IMR-90 (cell line): Measurements from ENCODE around the gene UCP3. TPM values are rescaled to one million over a fixed set of nuclear protein-coding genes. Genes with fewer than 3 reads are reported as not detected.
A peak's percentile ranks its signal among the peaks of the same experiment; 100 is the strongest.

Experiments used
- ATAC-seq: fragments of 200-7000 bp; cut with Tn5 transposase; 2 replicates; pipeline ENCODE4 v1.9.1; 2020; ENCODE audit warnings: low read depth, mild to moderate bottlenecking, moderate library complexity
- BruUV-seq: library from RNA; stranded (reverse); fragments of 400-500 nt; replicated peaks from 2 replicates; lab custom pipeline; 2021; lab: Mats Ljungman, UMichigan
- CTCF ChIA-PET: fragments of 300-600 bp; formaldehyde crosslinking; extraction: SDS; loops from one replicate; lab custom pipeline; 2021; ENCODE audit warnings: antibody characterized with exemption; lab: Yijun Ruan, JAX
- POLR2A ChIA-PET: fragments of 300-600 bp; sonication (Branson Sonifier 250); formaldehyde crosslinking; loops from one replicate; lab custom pipeline; 2022; ENCODE audit warnings: antibody characterized with exemption; ENCODE audit not compliant: unreplicated experiment; lab: Charles Lee
- DNase-seq: peaks from one replicate; pipeline ENCODE4 v3.0.0; 2013
- H2AFZ ChIP-seq: replicated peaks from 2 replicates; pipeline ENCODE3; 2013; ENCODE audit warnings: low read length, mild to moderate bottlenecking; ENCODE audit not compliant: poor library complexity
- H2AK5ac ChIP-seq: 2 replicates; pipeline ENCODE4 v1.6.1; 2013; ENCODE audit warnings: low read depth, low read length, inconsistent platforms
- H2AK9ac ChIP-seq: replicated peaks from 2 replicates; pipeline ENCODE3; 2013; ENCODE audit warnings: mild to moderate bottlenecking, low read depth, low read length, moderate library complexity; ENCODE audit not compliant: poor library complexity
- H2BK120ac ChIP-seq: 2 replicates; pipeline ENCODE4 v1.6.1; 2013; ENCODE audit warnings: low read depth, low read length, inconsistent platforms
- H2BK15ac ChIP-seq: 3 replicates; pipeline ENCODE4 v1.6.1; 2013; ENCODE audit warnings: low read depth, low read length, inconsistent platforms
- H2BK20ac ChIP-seq: 2 replicates; pipeline ENCODE4 v1.6.1; 2013; ENCODE audit warnings: low read depth, mild to moderate bottlenecking, inconsistent platforms, low read length, moderate library complexity
- H2BK5ac ChIP-seq: 2 replicates; pipeline ENCODE4 v1.6.1; 2013; ENCODE audit warnings: mild to moderate bottlenecking, low read depth, low read length, inconsistent platforms; ENCODE audit not compliant: poor library complexity, severe bottlenecking
- H3K14ac ChIP-seq: replicated peaks from 2 replicates; pipeline ENCODE4 v1.6.1; 2013; ENCODE audit warnings: low read depth, low read length, inconsistent platforms
- H3K18ac ChIP-seq: 2 replicates; pipeline ENCODE4 v1.6.1; 2013; ENCODE audit warnings: low read depth, low read length, control low read depth
- H3K23ac ChIP-seq: 2 replicates; pipeline ENCODE4 v1.6.1; 2013; ENCODE audit warnings: low read depth, low read length, inconsistent platforms
- H3K27ac ChIP-seq: 2 replicates; pipeline ENCODE4 v1.5.1; 2013; ENCODE audit warnings: mild to moderate bottlenecking, control low read depth, low read length; ENCODE audit not compliant: insufficient read depth
- H3K27me3 ChIP-seq: 2 replicates; pipeline ENCODE4 v1.6.1; 2013; ENCODE audit warnings: low read length; ENCODE audit not compliant: control insufficient read depth, insufficient read depth
- H3K36me3 ChIP-seq: 2 replicates; pipeline ENCODE4 v1.6.1; 2013; ENCODE audit warnings: low read length, mixed read lengths; ENCODE audit not compliant: control insufficient read depth, insufficient read depth
- H3K4ac ChIP-seq: 2 replicates; pipeline ENCODE4 v1.6.1; 2013; ENCODE audit warnings: low read depth, low read length, inconsistent platforms
- H3K4me1 ChIP-seq: 2 replicates; pipeline ENCODE4 v1.6.1; 2013; ENCODE audit warnings: low read length, mixed read lengths; ENCODE audit not compliant: control insufficient read depth, insufficient read depth
- H3K4me2 ChIP-seq: 2 replicates; pipeline ENCODE4 v1.6.1; 2013; ENCODE audit warnings: low read depth, mild to moderate bottlenecking, control low read depth, low read length, moderate library complexity
- H3K4me3 ChIP-seq: 2 replicates; pipeline ENCODE4 v1.5.1; 2013; ENCODE audit warnings: low read depth, mild to moderate bottlenecking, control low read depth, low read length, moderate library complexity; ENCODE audit not compliant: insufficient read depth
- H3K56ac ChIP-seq: 2 replicates; pipeline ENCODE4 v1.6.1; 2013; ENCODE audit warnings: low read length, inconsistent platforms; ENCODE audit not compliant: insufficient read depth; ENCODE audit errors: extremely low read depth
- H3K79me1 ChIP-seq, 2 experiments: 2 replicates each; pipeline ENCODE4 v1.6.1; 2013; ENCODE audit warnings: low read length in 2 of 2, inconsistent platforms in 1 of 2, low read depth in 1 of 2
- H3K9ac ChIP-seq: 2 replicates; pipeline ENCODE4 v1.6.1; 2013; ENCODE audit warnings: low read depth, low read length, control low read depth
- H3K9me1 ChIP-seq: 2 replicates; pipeline ENCODE4 v1.6.1; 2013; ENCODE audit warnings: low read length, inconsistent platforms; ENCODE audit not compliant: insufficient read depth
- H3K9me3 ChIP-seq: 2 replicates; pipeline ENCODE4 v1.6.1; 2013; ENCODE audit warnings: low read length; ENCODE audit not compliant: control insufficient read depth, insufficient read depth
- H4K20me1 ChIP-seq: 2 replicates; pipeline ENCODE4 v1.6.1; 2013; ENCODE audit warnings: low read length, inconsistent platforms; ENCODE audit not compliant: insufficient read depth
- H4K5ac ChIP-seq: 2 replicates; pipeline ENCODE4 v1.6.1; 2013; ENCODE audit warnings: mild to moderate bottlenecking, low read depth, low read length, control low read depth
- H4K8ac ChIP-seq, 2 experiments: 2 replicates each; pipeline ENCODE4 v1.6.1; 2013; ENCODE audit warnings: low read depth in 2 of 2, low read length in 2 of 2, control low read depth in 1 of 2, inconsistent platforms in 1 of 2
- H4K91ac ChIP-seq: 2 replicates; pipeline ENCODE4 v1.6.1; 2013; ENCODE audit warnings: low read depth, low read length, inconsistent platforms; ENCODE audit not compliant: insufficient read depth
- BHLHE40 ChIP-seq: fragments of 150-350 bp; IDR thresholded peaks from 2 replicates; pipeline ENCODE4 v1.6.1; 2016; ENCODE audit warnings: mild to moderate bottlenecking, low read depth, low read length
- CEBPB ChIP-seq: IDR thresholded peaks from 2 replicates; pipeline ENCODE4 v1.6.1; 2012; ENCODE audit warnings: low read depth, low read length, improper control_type of control experiment
- CHD1 ChIP-seq: IDR thresholded peaks from 2 replicates; pipeline ENCODE4 v1.6.1; 2012; ENCODE audit warnings: low read depth, low read length, improper control_type of control experiment
- CTCF ChIP-seq: conservative IDR thresholded peaks from 2 replicates; pipeline ENCODE4 v1.5.1; 2012; ENCODE audit warnings: mild to moderate bottlenecking, low read depth, low read length, improper control_type of control experiment
- FOS ChIP-seq: fragments of 150-350 bp; IDR thresholded peaks from 2 replicates; pipeline ENCODE4 v1.6.1; 2016; ENCODE audit warnings: low read depth, low read length
- MAFK ChIP-seq: IDR thresholded peaks from 2 replicates; pipeline ENCODE4 v1.6.1; 2012; ENCODE audit warnings: low read depth, low read length, improper control_type of control experiment
- MAZ ChIP-seq: IDR thresholded peaks from 2 replicates; pipeline ENCODE4 v1.6.1; 2012; ENCODE audit warnings: low read depth, mild to moderate bottlenecking, low read length, improper control_type of control experiment, moderate library complexity, borderline replicate concordance
- MXI1 ChIP-seq: IDR thresholded peaks from 2 replicates; pipeline ENCODE4 v1.6.1; 2012; ENCODE audit warnings: low read depth, mild to moderate bottlenecking, low read length, moderate library complexity, borderline replicate concordance
- NFE2L2 ChIP-seq: fragments of 150-350 bp; IDR thresholded peaks from 2 replicates; pipeline ENCODE4 v1.6.1; 2016; ENCODE audit warnings: low read depth, mild to moderate bottlenecking, low read length
- POLR2A ChIP-seq: IDR thresholded peaks from 2 replicates; pipeline ENCODE4 v1.6.1; 2012; ENCODE audit warnings: mild to moderate bottlenecking, low read depth, low read length
- RAD21 ChIP-seq: IDR thresholded peaks from 2 replicates; pipeline ENCODE4 v1.6.1; 2012; ENCODE audit warnings: low read length, improper control_type of control experiment
- RCOR1 ChIP-seq: IDR thresholded peaks from 2 replicates; pipeline ENCODE4 v1.6.1; 2012; ENCODE audit warnings: mild to moderate bottlenecking, low read length, improper control_type of control experiment; ENCODE audit not compliant: insufficient replicate concordance
- RFX5 ChIP-seq: IDR thresholded peaks from 2 replicates; pipeline ENCODE4 v1.8.0; 2012; ENCODE audit warnings: low read depth, mild to moderate bottlenecking, low read length, moderate library complexity
- SMC3 ChIP-seq: fragments of 150-350 bp; IDR thresholded peaks from 2 replicates; pipeline ENCODE4 v1.6.1; 2016; ENCODE audit warnings: low read depth, mild to moderate bottlenecking, antibody characterized with exemption, low read length, moderate library complexity
- USF2 ChIP-seq: fragments of 150-350 bp; IDR thresholded peaks from 2 replicates; pipeline ENCODE4 v1.6.1; 2017; ENCODE audit warnings: mild to moderate bottlenecking, antibody characterized with exemption, low read length, low read depth
- dilution Hi-C: fragments of 300-500 bp; cut with HindIII; formaldehyde crosslinking; loops from one replicate; pipeline ENCODE4 v1.14.3; 2018; ENCODE audit warnings: low sequenced_read_pairs; ENCODE audit not compliant: unreplicated experiment
- in situ Hi-C: fragments of 300-500 bp; cut with MboI; formaldehyde crosslinking; loops from 3 replicates; pipeline ENCODE4 v1.14.3; 2019; ENCODE audit warnings: low sequenced_read_pairs, inconsistent platforms, mixed read lengths
- intact Hi-C: fragments of 100-400 bp; cut with micrococcal nuclease; formaldehyde crosslinking; loops from 2 replicates; pipeline ENCODE4 v1.10.0; 2022
- polyA plus RNA-seq, 3 experiments: library from polyadenylated mRNA; depleted of rRNA; stranded (reverse); fragments of >200 nt; gene quantifications; 2 replicates each; pipeline ENCODE4 v1.2.3, GENCODE V29; 2012; ENCODE audit warnings: low replicate concordance in 1 of 3
- total RNA-seq: library from RNA; depleted of rRNA; stranded (reverse); fragments of >200 nt; gene quantifications from 2 replicates; pipeline ENCODE4 v1.2.3, GENCODE V29; 2012
- TF ChIP-seq, protein P1 (sequence below): fragments of 150-350 bp; IDR thresholded peaks from 2 replicates; pipeline ENCODE4 v1.6.1; 2016; ENCODE audit warnings: low read depth, mild to moderate bottlenecking, low read length, moderate library complexity, borderline replicate concordance

The UCP3 gene
- total and polyA plus RNA-seq, 2 of the 4 experiments (the other 2 are of a cell fraction), result under 0.01 to 0.80 TPM

- H2AK9ac ChIP-seq, result no peak overlapping the region
- no peaks in the 10 kb centered on the region for H3K9me3 ChIP-seq
- no peak overlapping the region for H3K56ac ChIP-seq
- H3K9ac ChIP-seq, result no peak overlapping the region
- no peak overlapping the region for H3K14ac ChIP-seq
- TF ChIP-seq RAD21 (no peak), CHD1 (no peak), POLR2A (no peak), MAZ (no peak), SMC3 (no peak), RCOR1 (no peak), RFX5 (no peak), MXI1 (no peak), MAFK (no peak), FOS (no peak), USF2 (no peak), CTCF (no peak), BHLHE40 (no peak), CEBPB (no peak), NFE2L2 (no peak)
- TF ChIP-seq, protein P1, sequence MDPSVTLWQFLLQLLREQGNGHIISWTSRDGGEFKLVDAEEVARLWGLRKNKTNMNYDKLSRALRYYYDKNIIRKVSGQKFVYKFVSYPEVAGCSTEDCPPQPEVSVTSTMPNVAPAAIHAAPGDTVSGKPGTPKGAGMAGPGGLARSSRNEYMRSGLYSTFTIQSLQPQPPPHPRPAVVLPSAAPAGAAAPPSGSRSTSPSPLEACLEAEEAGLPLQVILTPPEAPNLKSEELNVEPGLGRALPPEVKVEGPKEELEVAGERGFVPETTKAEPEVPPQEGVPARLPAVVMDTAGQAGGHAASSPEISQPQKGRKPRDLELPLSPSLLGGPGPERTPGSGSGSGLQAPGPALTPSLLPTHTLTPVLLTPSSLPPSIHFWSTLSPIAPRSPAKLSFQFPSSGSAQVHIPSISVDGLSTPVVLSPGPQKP, result no peak
- H3K4me1 ChIP-seq, result peaks cover 25% of the 10 kb centered on the region
- H2AK5ac ChIP-seq, result peak overlapping the region; percentile 46; the same call in 1 of the 2 replicates
- peaks cover 0 to 5% of the 10 kb centered on the region in 2 experiments; a peak in 2 of 4 replicates for H3K79me1 ChIP-seq
- no TSS peak for BruUV-seq
- CTCF ChIA-PET, result no interaction called here
- no peak overlapping the region for H3K4ac ChIP-seq
- H2BK120ac ChIP-seq, result no peak overlapping the region
- no peak overlapping the region for H3K18ac ChIP-seq
- H2AFZ ChIP-seq, result no peak overlapping the region
- no peak overlapping the region for H3K27ac ChIP-seq
- 0 out of 2 replicates have a peak, but pooled peaks cover 1% of the 10 kb centered on the region for H3K36me3 ChIP-seq
- H3K9me1 ChIP-seq, result peaks cover 14% of the 10 kb centered on the region
- intact Hi-C loops (no loop called here), in situ Hi-C loops (no loop called here), dilution Hi-C loops (no loop called here)
- DNase-seq (no peak), ATAC-seq (no peak)
- H3K4me2 ChIP-seq, result no peak overlapping the region
- POLR2A ChIA-PET, result no interaction called here
- 0 out of 2 replicates have a peak, but pooled peaks cover 3% of the 10 kb centered on the region for H4K20me1 ChIP-seq
- no peak overlapping the region for H3K4me3 ChIP-seq
- H4K5ac ChIP-seq, result no peak overlapping the region
- no peak overlapping the region for H3K23ac ChIP-seq
- no peaks in the 10 kb centered on the region for H3K27me3 ChIP-seq
- H2BK5ac ChIP-seq, result no peak overlapping the region
- H4K91ac ChIP-seq, result no peak overlapping the region
- no peak overlapping the region for H2BK20ac ChIP-seq
- H2BK15ac ChIP-seq, result no peak overlapping the region
- H4K8ac ChIP-seq, result no peak overlapping the region
Observed at GRCh38 chr11:74023276-74023675, 14.4 kb upstream of the UCP3 start.
